Measurements from ENCODE around the gene DAD1. TPM values are rescaled to one million over a fixed set of nuclear protein-coding genes. Genes with fewer than 3 reads are reported as not detected.

Gene DAD1
- total RNA-seq, 2 donors from 2014 or later, result 176 to 193 TPM

DNA sequence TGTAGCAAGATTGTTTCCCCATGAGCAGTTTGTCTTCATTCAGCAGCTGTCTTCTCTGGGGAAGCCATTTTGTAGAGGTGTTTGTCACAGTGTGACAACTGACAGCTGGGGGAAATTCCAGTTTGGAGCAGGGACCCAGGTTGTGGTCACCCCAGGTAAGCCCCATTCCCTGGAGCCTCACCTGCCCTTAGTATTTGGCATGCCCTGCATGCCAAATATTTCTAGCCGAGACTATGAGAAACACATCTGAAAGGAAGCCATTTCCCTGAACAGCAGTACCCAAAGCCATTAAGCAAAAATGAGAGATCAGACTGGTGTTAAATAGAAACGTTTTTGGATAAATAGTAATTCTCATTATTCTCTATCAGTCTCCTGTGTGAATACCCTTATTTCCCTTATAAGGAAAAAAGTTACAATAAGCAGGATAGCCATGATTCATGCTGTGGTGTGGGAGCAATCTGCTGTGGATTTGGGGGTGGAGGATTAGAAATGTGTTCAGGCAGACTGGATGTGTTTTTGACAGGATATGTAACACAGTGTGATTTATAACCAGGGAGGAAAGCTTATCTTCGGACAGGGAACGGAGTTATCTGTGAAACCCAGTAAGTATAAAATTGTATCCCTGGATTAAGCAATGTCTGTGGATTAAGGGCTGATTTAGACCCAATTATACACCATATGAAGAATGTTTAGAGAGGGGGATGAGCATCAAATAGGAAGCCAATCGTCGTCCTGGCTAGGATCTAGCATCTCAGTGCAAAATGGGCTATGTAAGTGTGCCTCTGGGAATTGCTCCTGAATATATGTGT is 68.9 kb downstream of the DAD1 start:
- DNase-seq, result no peak
- Mint-ChIP-seq H3K36me3 (ENCODE audit: low read depth) (no peaks in the 10 kb centered on the region), H3K4me1 (peaks cover 27% of the 10 kb centered on the region), H3K4me3 (no peak overlapping the region), H3K9me3 (no peaks in the 10 kb centered on the region), H3K27me3 (ENCODE audit: insufficient read depth) (peaks cover 4% of the 10 kb centered on the region), H3K27ac (no peak overlapping the region)
- TF ChIP-seq, protein P1, sequence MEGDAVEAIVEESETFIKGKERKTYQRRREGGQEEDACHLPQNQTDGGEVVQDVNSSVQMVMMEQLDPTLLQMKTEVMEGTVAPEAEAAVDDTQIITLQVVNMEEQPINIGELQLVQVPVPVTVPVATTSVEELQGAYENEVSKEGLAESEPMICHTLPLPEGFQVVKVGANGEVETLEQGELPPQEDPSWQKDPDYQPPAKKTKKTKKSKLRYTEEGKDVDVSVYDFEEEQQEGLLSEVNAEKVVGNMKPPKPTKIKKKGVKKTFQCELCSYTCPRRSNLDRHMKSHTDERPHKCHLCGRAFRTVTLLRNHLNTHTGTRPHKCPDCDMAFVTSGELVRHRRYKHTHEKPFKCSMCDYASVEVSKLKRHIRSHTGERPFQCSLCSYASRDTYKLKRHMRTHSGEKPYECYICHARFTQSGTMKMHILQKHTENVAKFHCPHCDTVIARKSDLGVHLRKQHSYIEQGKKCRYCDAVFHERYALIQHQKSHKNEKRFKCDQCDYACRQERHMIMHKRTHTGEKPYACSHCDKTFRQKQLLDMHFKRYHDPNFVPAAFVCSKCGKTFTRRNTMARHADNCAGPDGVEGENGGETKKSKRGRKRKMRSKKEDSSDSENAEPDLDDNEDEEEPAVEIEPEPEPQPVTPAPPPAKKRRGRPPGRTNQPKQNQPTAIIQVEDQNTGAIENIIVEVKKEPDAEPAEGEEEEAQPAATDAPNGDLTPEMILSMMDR (conservative IDR thresholded peaks at IDR 0.05), result no peak
- no peaks in the 10 kb centered on the region for H3K9me3 ChIP-seq (ENCODE audit: control insufficient read depth, low read length)
- 84 to 93% methylated on average over 4 to 5 of the region's 6 CpGs for WGBS, 2 experiments (ENCODE audit: insufficient coverage in 1 of 2, insufficient read length in 1 of 2)
- H3K36me3 ChIP-seq (ENCODE audit: control insufficient read depth, insufficient read depth, low read length), result no peaks in the 10 kb centered on the region
- H3K27me3 ChIP-seq (ENCODE audit: control insufficient read depth, insufficient read depth, low read length, poor library complexity, severe bottlenecking), result no peaks in the 10 kb centered on the region
- H3K9ac ChIP-seq (ENCODE audit: extremely low read depth, low read length, poor library complexity, severe bottlenecking), result no peak overlapping the region
- no peak overlapping the region for H3K27ac ChIP-seq (ENCODE audit: low read depth, low read length)
- peaks cover 11% of the 10 kb centered on the region for H3K4me1 ChIP-seq (ENCODE audit: control insufficient read depth, insufficient read depth, low read length)
- H3K4me3 ChIP-seq (ENCODE audit: low read length), result no peak overlapping the region

DNA sequence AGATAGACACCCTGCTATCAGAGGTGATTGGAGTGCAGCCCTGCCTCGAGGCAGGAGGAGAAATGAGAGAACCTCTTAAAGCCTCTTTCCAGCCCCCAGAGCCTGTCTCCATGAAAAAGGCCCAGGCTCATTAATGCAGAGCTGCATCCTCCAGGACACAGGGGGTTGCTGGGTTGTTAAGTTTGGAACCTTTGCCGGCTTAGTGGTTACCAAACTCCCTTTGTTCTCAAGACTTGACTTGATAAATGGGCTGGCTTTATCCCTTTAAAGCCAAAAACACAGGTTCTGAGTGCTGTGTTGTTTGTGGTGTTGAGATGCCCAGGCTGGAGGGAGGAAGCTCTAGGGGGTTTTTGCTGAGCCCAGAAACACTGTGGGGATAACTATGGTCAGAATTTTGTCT is 71.0 kb downstream of the DAD1 start:
- Histone ChIP-seq H3K36me3 (ENCODE audit: control insufficient read depth, insufficient read depth, low read length) (no peaks in the 10 kb centered on the region), H3K27me3 (ENCODE audit: control insufficient read depth, insufficient read depth, low read length, poor library complexity, severe bottlenecking) (no peaks in the 10 kb centered on the region), H3K9me3 (ENCODE audit: control insufficient read depth, low read length) (no peaks in the 10 kb centered on the region), H3K4me3 (ENCODE audit: low read length) (no peak overlapping the region), H3K27ac (ENCODE audit: low read depth, low read length) (peak overlapping the region; percentile 3), H3K9ac (ENCODE audit: extremely low read depth, low read length, poor library complexity, severe bottlenecking) (no peak overlapping the region), H3K4me1 (ENCODE audit: control insufficient read depth, insufficient read depth, low read length) (peaks cover 8% of the 10 kb centered on the region)
- no peaks in the 10 kb centered on the region for H3K36me3 Mint-ChIP-seq (ENCODE audit: low read depth)
- peak overlapping the region; percentile 27 for H3K27ac Mint-ChIP-seq
- no peaks in the 10 kb centered on the region for H3K9me3 Mint-ChIP-seq
- H3K4me3 Mint-ChIP-seq, result no peak overlapping the region
- peak; percentile 56 for DNase-seq
- WGBS, 2 experiments (ENCODE audit: insufficient coverage in 1 of 2, insufficient read length in 1 of 2), result 23% methylated on average over 2 of the region's 2 CpGs; no CpG with 5 or more reads in 1 of the 2 experiments
- peaks cover 27% of the 10 kb centered on the region for H3K4me1 Mint-ChIP-seq
- TF ChIP-seq, protein P1 (conservative IDR thresholded peaks at IDR 0.05), result no peak
- H3K27me3 Mint-ChIP-seq (ENCODE audit: insufficient read depth), result peaks cover 2% of the 10 kb centered on the region

DNA sequence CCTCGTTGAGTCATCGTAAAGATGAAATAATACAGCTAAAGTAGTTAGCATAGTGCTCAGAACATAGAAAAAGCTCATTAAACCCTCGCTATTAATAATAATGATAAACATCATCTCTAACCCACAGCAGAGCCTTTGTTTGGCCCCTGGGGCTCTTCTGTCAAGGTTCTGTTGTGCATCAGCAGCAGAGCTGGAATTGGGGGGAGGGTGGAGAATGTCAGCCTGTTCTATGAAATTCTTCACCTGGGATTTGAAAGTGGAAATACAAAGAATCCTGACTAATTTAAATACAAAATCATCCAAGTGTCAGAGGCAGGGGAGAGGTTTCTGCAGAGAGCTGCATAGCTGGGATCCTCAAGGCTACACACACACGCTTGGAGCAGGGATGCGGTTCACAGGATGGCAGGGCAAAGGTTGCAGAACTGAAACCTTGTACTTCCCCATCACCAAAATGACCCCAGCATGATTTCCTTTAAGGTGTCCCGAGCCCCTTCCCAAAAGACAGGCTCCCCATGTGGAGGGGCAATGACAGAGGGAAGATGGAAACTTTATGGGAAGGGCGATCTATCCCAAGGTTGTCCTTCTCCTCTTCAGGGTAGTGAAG is 71.8 kb downstream of the DAD1 start:
- Histone ChIP-seq H3K27me3 (ENCODE audit: control insufficient read depth, insufficient read depth, low read length, poor library complexity, severe bottlenecking) (no peaks in the 10 kb centered on the region), H3K4me1 (ENCODE audit: control insufficient read depth, insufficient read depth, low read length) (peaks cover 8% of the 10 kb centered on the region), H3K36me3 (ENCODE audit: control insufficient read depth, insufficient read depth, low read length) (no peaks in the 10 kb centered on the region), H3K27ac (ENCODE audit: low read depth, low read length) (no peak overlapping the region), H3K9ac (ENCODE audit: extremely low read depth, low read length, poor library complexity, severe bottlenecking) (no peak overlapping the region), H3K9me3 (ENCODE audit: control insufficient read depth, low read length) (no peaks in the 10 kb centered on the region), H3K4me3 (ENCODE audit: low read length) (no peak overlapping the region)
- 94 to 96% methylated on average over 6 to 7 of the region's 7 CpGs for WGBS, 2 experiments (ENCODE audit: insufficient coverage in 1 of 2, insufficient read length in 1 of 2)
- H3K4me3 Mint-ChIP-seq, result no peak overlapping the region
- peaks cover 27% of the 10 kb centered on the region for H3K4me1 Mint-ChIP-seq
- no peaks in the 10 kb centered on the region for H3K9me3 Mint-ChIP-seq
- no peaks in the 10 kb centered on the region for H3K36me3 Mint-ChIP-seq (ENCODE audit: low read depth)
- H3K27ac Mint-ChIP-seq, result no peak overlapping the region
- DNase-seq, result no peak
- peaks cover 2% of the 10 kb centered on the region for H3K27me3 Mint-ChIP-seq (ENCODE audit: insufficient read depth)
- TF ChIP-seq, protein P1 (conservative IDR thresholded peaks at IDR 0.05), result no peak

All from endodermal cell (in vitro differentiated cells).